ENCODE results near the gene EGFR.

DNA sequence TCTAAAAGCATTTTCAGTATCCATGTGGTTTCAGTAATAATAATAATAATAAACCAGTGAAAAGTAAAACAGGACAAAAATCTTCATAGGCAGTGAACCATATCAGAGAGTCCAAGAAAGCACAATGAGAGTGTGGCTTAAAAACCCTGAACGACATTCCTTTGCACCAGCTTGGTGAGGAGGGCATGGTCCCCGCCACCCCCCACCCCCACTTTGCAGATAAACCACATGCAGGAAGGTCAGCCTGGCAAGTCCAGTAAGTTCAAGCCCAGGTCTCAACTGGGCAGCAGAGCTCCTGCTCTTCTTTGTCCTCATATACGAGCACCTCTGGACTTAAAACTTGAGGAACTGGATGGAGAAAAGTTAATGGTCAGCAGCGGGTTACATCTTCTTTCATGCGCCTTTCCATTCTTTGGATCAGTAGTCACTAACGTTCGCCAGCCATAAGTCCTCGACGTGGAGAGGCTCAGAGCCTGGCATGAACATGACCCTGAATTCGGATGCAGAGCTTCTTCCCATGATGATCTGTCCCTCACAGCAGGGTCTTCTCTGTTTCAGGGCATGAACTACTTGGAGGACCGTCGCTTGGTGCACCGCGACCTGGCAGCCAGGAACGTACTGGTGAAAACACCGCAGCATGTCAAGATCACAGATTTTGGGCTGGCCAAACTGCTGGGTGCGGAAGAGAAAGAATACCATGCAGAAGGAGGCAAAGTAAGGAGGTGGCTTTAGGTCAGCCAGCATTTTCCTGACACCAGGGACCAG, 172.5 kb downstream of the EGFR start:
- TF ChIP-seq, protein P1, sequence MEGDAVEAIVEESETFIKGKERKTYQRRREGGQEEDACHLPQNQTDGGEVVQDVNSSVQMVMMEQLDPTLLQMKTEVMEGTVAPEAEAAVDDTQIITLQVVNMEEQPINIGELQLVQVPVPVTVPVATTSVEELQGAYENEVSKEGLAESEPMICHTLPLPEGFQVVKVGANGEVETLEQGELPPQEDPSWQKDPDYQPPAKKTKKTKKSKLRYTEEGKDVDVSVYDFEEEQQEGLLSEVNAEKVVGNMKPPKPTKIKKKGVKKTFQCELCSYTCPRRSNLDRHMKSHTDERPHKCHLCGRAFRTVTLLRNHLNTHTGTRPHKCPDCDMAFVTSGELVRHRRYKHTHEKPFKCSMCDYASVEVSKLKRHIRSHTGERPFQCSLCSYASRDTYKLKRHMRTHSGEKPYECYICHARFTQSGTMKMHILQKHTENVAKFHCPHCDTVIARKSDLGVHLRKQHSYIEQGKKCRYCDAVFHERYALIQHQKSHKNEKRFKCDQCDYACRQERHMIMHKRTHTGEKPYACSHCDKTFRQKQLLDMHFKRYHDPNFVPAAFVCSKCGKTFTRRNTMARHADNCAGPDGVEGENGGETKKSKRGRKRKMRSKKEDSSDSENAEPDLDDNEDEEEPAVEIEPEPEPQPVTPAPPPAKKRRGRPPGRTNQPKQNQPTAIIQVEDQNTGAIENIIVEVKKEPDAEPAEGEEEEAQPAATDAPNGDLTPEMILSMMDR (IDR thresholded peaks at IDR 0.05; ENCODE audit: borderline replicate concordance, extremely low read depth, low read length, poor library complexity, severe bottlenecking): no peak
- no peak for TF ChIP-seq EZH2 (IDR thresholded peaks at IDR 0.05; ENCODE audit: borderline replicate concordance, low read depth, low read length, severe bottlenecking)
